DOHH2 (cell line): ENCODE data around the gene PCDH15.

Experiments used
- H3F3A ChIP-seq: fragments of 200-600 bp; sonication (generic), shearing (Covaris generic); 2 replicates; pipeline ENCODE4 v1.6.0; 2016; ENCODE audit warnings: antibody characterized with exemption, mild to moderate bottlenecking; ENCODE audit not compliant: control insufficient read depth, insufficient read depth
- H3K27ac ChIP-seq: fragments of 200-600 bp; sonication (generic); 2 replicates; pipeline ENCODE4 v1.5.1; 2014; ENCODE audit warnings: low read depth, mild to moderate bottlenecking, low read length, moderate library complexity
- H3K27me3 ChIP-seq: fragments of 200-600 bp; sonication (generic); 2 replicates; pipeline ENCODE4 v1.6.1; 2014; ENCODE audit warnings: mild to moderate bottlenecking, low read length, mixed read lengths; ENCODE audit not compliant: control insufficient read depth
- H3K36me3 ChIP-seq: fragments of 200-600 bp; sonication (generic); 2 replicates; pipeline ENCODE4 v1.6.1; 2014; ENCODE audit warnings: mild to moderate bottlenecking, low read length, moderate library complexity, mixed read lengths; ENCODE audit not compliant: control insufficient read depth
- H3K4me1 ChIP-seq: fragments of 200-600 bp; sonication (generic); 2 replicates; pipeline ENCODE4 v1.6.1; 2014; ENCODE audit warnings: mild to moderate bottlenecking, low read length, mixed read lengths; ENCODE audit not compliant: control insufficient read depth
- H3K4me2 ChIP-seq: fragments of 200-600 bp; sonication (generic); 2 replicates; pipeline ENCODE4 v1.6.0; 2014; ENCODE audit warnings: mild to moderate bottlenecking, low read length, moderate library complexity
- H3K4me3 ChIP-seq: fragments of 200-600 bp; sonication (generic); 2 replicates; pipeline ENCODE4 v1.5.1; 2014; ENCODE audit warnings: mild to moderate bottlenecking, low read length, mixed read lengths
- H3K79me2 ChIP-seq: fragments of 200-600 bp; sonication (generic); 2 replicates; pipeline ENCODE4 v1.6.1; 2014; ENCODE audit warnings: mild to moderate bottlenecking, low read length, mixed read lengths; ENCODE audit not compliant: control insufficient read depth
- H3K9me2 ChIP-seq: fragments of 200-600 bp; sonication (generic); replicated peaks from 2 replicates; pipeline ENCODE4 v1.6.1; 2014; ENCODE audit warnings: mild to moderate bottlenecking, low read length, mixed read lengths; ENCODE audit not compliant: control insufficient read depth
- H3K9me3 ChIP-seq: fragments of 200-600 bp; sonication (generic); 2 replicates; pipeline ENCODE4 v1.6.1; 2014; ENCODE audit warnings: antibody characterized with exemption, low read length, mixed read lengths; ENCODE audit not compliant: control insufficient read depth, insufficient read depth
- H4K20me1 ChIP-seq: fragments of 200-600 bp; sonication (generic); 2 replicates; pipeline ENCODE4 v1.6.0; 2014; ENCODE audit warnings: low read depth, mild to moderate bottlenecking, antibody characterized with exemption, low read length, moderate library complexity; ENCODE audit not compliant: control insufficient read depth, insufficient read depth
- EZH2phosphoT487 ChIP-seq: fragments of 200-600 bp; sonication (generic); IDR thresholded peaks from 2 replicates; pipeline ENCODE4 v1.6.1; 2017; ENCODE audit warnings: borderline replicate concordance, mild to moderate bottlenecking, antibody characterized with exemption, low read length, moderate library complexity, mixed read lengths
- TF ChIP-seq, protein P1 (sequence below): fragments of 200-600 bp; sonication (generic); IDR thresholded peaks from one replicate; pipeline ENCODE4 v1.5.1; 2014; ENCODE audit warnings: antibody characterized with exemption, mild to moderate bottlenecking, low read depth, low read length; ENCODE audit not compliant: poor library complexity, severe bottlenecking

Gene PCDH15

DNA sequence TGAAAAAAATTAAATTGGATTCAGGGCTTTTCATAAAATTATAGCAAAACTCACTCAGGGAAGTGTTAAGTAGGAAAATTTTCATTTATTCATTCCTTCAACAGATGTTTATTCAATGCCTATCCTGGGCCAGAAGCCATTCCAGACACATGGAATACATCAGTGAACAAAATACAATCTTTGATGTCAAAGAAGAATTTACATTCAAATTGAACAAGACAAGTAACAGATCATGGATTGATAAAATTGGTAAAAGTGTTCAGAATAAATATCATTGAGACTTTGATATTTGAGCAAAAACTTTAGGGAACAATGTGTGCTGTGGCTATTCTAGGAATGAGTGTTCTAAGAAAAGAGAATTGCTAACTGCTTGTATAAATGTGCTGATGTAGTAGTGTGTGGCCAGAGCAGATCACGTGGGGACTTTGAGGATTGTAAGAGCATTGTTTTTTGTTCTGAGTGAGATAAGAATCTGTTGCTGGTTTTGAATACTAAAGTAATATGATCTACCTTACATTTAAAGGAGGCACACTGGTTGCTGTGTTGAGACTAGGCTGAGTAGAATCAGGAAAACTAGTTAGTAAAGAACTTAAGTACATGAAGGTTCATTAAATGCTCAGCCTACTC lies 957.2 kb downstream of the PCDH15 start:
- no peak overlapping the region for H3K4me2 ChIP-seq
- H3K79me2 ChIP-seq = no peaks in the 10 kb centered on the region
- H3K4me3 ChIP-seq = no peak overlapping the region
- no peaks in the 10 kb centered on the region for H3K9me2 ChIP-seq
- H3K9me3 ChIP-seq = no peaks in the 10 kb centered on the region
- no peaks in the 10 kb centered on the region for H3K36me3 ChIP-seq
- H3K27me3 ChIP-seq = no peaks in the 10 kb centered on the region
- TF ChIP-seq, protein P1, sequence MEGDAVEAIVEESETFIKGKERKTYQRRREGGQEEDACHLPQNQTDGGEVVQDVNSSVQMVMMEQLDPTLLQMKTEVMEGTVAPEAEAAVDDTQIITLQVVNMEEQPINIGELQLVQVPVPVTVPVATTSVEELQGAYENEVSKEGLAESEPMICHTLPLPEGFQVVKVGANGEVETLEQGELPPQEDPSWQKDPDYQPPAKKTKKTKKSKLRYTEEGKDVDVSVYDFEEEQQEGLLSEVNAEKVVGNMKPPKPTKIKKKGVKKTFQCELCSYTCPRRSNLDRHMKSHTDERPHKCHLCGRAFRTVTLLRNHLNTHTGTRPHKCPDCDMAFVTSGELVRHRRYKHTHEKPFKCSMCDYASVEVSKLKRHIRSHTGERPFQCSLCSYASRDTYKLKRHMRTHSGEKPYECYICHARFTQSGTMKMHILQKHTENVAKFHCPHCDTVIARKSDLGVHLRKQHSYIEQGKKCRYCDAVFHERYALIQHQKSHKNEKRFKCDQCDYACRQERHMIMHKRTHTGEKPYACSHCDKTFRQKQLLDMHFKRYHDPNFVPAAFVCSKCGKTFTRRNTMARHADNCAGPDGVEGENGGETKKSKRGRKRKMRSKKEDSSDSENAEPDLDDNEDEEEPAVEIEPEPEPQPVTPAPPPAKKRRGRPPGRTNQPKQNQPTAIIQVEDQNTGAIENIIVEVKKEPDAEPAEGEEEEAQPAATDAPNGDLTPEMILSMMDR = no peak
- TF ChIP-seq EZH2phosphoT487 = no peak
- no peaks in the 10 kb centered on the region for H3F3A ChIP-seq
- no peaks in the 10 kb centered on the region for H4K20me1 ChIP-seq
- H3K4me1 ChIP-seq = no peaks in the 10 kb centered on the region
- H3K27ac ChIP-seq = no peak overlapping the region

DNA sequence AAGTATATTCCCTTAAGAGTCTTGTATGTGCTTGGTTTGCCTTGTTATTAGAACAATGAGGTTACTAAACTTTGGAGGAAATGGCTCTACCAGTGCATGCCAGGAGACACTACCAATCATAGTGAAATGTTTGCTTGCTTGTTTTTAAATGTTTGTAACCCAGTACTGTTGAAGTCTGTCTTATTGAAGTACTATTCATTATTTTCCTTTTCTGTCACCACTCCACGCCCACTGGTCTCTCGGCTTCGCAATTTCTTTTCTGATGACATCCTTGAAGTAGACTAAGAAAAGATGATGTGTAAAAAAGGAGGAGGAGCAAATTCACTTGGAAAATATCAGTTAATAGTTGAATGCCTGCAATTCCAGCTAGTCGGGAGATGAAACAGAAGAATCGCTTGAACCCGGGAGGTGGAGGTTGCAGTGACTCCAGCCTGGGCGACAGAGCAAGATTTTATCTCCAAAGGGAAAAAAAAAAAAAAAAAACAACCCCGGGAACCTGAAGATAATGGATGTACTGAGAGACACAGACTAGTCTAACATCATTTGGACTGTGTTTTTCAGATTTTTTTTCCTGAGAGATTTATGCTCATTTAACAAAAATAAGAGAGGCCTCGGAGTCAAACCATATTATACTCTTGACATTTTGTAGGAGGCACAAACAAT lies 959.4 kb downstream of the PCDH15 start:
- Histone ChIP-seq H3K4me1 (no peaks in the 10 kb centered on the region), H3K9me2 (no peaks in the 10 kb centered on the region), H3K36me3 (no peaks in the 10 kb centered on the region), H3K4me2 (no peak overlapping the region), H3F3A (no peaks in the 10 kb centered on the region), H3K27ac (no peak overlapping the region), H3K27me3 (no peaks in the 10 kb centered on the region), H4K20me1 (no peaks in the 10 kb centered on the region), H3K79me2 (no peaks in the 10 kb centered on the region), H3K4me3 (no peak overlapping the region), H3K9me3 (no peaks in the 10 kb centered on the region)
- no peak for TF ChIP-seq EZH2phosphoT487
- TF ChIP-seq, protein P1 = no peak

DNA sequence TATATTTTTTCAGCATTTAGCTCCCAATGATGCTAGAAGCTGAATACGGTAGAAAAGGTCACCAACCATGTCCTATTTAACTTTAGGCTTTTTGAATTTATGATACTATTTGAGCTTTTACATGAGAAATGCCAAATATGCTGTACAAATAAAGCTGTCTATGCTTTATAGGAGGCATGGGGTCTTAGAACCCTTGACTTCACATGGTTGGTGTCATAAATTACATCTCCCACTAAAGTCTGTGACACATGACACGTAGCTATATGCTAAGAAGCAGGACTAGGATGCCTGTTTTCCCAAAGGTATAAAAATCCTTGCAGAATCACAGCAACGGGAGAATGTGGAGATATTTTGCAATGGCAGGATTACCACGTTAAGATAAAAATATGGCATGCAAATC lies 960.4 kb downstream of the PCDH15 start:
- no peak overlapping the region for H3K4me3 ChIP-seq
- H3K27ac ChIP-seq = no peak overlapping the region
- H3F3A ChIP-seq = no peaks in the 10 kb centered on the region
- H3K4me1 ChIP-seq = no peaks in the 10 kb centered on the region
- no peaks in the 10 kb centered on the region for H3K9me2 ChIP-seq
- H3K4me2 ChIP-seq = no peak overlapping the region
- no peaks in the 10 kb centered on the region for H4K20me1 ChIP-seq
- H3K9me3 ChIP-seq = no peaks in the 10 kb centered on the region
- H3K27me3 ChIP-seq = no peaks in the 10 kb centered on the region
- H3K36me3 ChIP-seq = no peaks in the 10 kb centered on the region
- TF ChIP-seq EZH2phosphoT487 = no peak
- TF ChIP-seq, protein P1 = no peak
- H3K79me2 ChIP-seq = no peaks in the 10 kb centered on the region
